ENCODE data around the gene ARFIP2. TPM values are rescaled to one million over a fixed set of nuclear protein-coding genes. Genes with fewer than 3 reads are reported as not detected.

ARFIP2 gene
- total RNA-seq, 6 donors from 2014 or later, result 41.7 to 80.7 (median 54.6) TPM

DNA sequence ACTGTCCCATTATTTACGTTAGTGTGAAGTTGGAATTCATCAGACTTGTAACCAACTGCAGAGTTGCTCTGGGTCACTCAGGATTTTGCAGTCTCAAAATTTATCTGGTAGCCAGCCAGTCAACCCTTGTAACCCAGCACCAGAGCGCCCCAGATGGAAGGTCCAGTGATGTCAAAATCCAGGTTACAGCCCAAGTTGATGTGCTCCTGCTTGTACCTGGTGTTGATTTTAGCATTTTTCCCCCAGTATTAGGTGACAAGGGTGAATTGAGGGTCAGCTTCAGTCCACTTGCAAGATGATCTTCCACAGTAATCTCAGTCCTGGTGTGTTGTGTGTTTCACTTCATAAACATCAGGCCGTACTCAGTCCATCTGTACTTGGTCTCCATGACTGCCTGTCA lies 7.7 kb upstream of the ARFIP2 start:
- no peak for ATAC-seq (ENCODE audit: low FRiP score in 2 of 2)
- WGBS, 2 donors, result 93 to 94% methylated on average over 3 of the region's 3 CpGs
- H3K36me3 ChIP-seq, result peaks cover 0 to 68% (median 24%) of the 10 kb centered on the region in 4 donors

DNA sequence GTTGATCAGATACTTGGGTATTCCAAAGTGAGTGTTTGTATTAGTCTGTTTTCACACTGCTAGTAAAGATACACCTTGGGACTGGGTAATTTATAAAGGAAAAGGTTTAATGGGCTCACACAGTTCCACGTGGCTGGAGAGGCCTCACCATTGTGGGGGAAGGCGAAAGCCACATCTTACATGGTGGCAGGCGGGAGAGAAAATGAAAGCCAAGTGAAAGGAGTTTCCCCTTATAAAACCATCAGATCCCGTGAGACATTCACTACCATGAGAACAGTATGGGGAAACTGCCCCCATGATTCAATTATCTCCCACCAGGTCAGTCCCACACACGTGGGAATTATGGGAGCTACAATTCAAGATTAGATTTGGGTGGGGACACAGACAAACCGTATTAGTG lies 7.2 kb upstream of the ARFIP2 start:
- H3K4me1 ChIP-seq, result peaks cover 0 to 6% (median 0%) of the 10 kb centered on the region in 4 donors
- WGBS, 2 donors, result 82 to 94% methylated on average over 6 of the region's 6 CpGs
- TF ChIP-seq POLR2AphosphoS5 (IDR thresholded peaks at IDR 0.05) (no peak), EP300 (IDR thresholded peaks at IDR 0.05) (no peak), POLR2A (IDR thresholded peaks at IDR 0.05) (no peak)
- TF ChIP-seq, protein P1, sequence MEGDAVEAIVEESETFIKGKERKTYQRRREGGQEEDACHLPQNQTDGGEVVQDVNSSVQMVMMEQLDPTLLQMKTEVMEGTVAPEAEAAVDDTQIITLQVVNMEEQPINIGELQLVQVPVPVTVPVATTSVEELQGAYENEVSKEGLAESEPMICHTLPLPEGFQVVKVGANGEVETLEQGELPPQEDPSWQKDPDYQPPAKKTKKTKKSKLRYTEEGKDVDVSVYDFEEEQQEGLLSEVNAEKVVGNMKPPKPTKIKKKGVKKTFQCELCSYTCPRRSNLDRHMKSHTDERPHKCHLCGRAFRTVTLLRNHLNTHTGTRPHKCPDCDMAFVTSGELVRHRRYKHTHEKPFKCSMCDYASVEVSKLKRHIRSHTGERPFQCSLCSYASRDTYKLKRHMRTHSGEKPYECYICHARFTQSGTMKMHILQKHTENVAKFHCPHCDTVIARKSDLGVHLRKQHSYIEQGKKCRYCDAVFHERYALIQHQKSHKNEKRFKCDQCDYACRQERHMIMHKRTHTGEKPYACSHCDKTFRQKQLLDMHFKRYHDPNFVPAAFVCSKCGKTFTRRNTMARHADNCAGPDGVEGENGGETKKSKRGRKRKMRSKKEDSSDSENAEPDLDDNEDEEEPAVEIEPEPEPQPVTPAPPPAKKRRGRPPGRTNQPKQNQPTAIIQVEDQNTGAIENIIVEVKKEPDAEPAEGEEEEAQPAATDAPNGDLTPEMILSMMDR (IDR thresholded peaks at IDR 0.05), result no peak
- H3K36me3 ChIP-seq, result peaks cover 4 to 73% (median 25%) of the 10 kb centered on the region in 4 donors
- H3K27ac ChIP-seq, result no peak overlapping the region
- ATAC-seq (ENCODE audit: low FRiP score in 2 of 2) (no peak), DNase-seq (no peak)
- H3K4me3 ChIP-seq, result no peak overlapping the region
- no peaks in the 10 kb centered on the region for H3K27me3 ChIP-seq
- H3K9me3 ChIP-seq, result no peaks in the 10 kb centered on the region

More for the DNA sequence above, 7.7 kb upstream of the ARFIP2 start:
- no peaks in the 10 kb centered on the region for H3K9me3 ChIP-seq
- H3K27ac ChIP-seq, result no peak overlapping the region
- DNase-seq, result no peak
- no peaks in the 10 kb centered on the region for H3K27me3 ChIP-seq
- H3K4me1 ChIP-seq, result peaks cover 0 to 5% (median 0%) of the 10 kb centered on the region in 4 donors
- H3K4me3 ChIP-seq, result no peak overlapping the region
- TF ChIP-seq POLR2AphosphoS5 (IDR thresholded peaks at IDR 0.05) (no peak), EP300 (IDR thresholded peaks at IDR 0.05) (no peak), POLR2A (IDR thresholded peaks at IDR 0.05) (no peak)
- TF ChIP-seq, protein P1 (IDR thresholded peaks at IDR 0.05), result no peak

DNA sequence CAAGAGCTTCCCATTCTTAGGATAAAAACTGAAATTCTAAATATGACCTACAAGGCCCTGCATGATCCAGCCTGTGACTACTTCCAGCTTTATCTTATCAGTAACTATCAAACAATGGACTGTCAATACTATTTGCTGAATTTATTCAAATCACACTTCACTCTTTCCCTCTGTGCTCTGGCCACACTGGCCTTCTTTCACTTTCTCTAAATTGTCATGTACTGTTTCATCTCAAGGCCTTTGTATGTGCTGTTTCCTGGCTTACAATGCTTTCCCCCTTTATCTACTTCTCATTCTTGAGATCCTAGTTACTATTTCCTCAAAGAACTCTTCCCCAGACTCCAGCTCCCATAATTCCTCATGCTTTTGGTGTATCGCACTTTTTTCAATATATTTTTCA lies 5.8 kb upstream of the ARFIP2 start:
- H3K27ac ChIP-seq, result no peak overlapping the region
- ATAC-seq (ENCODE audit: low FRiP score in 2 of 2), result no peak
- 75 to 91% methylated on average over 1 of the region's 1 CpG for WGBS, 2 donors
- H3K4me1 ChIP-seq, result peaks cover 10 to 20% (median 12%) of the 10 kb centered on the region in 4 donors
- H3K27me3 ChIP-seq, result no peaks in the 10 kb centered on the region
- H3K9me3 ChIP-seq, result no peaks in the 10 kb centered on the region
- H3K4me3 ChIP-seq, result no peak overlapping the region
- peaks cover 5 to 76% (median 20%) of the 10 kb centered on the region in 4 donors for H3K36me3 ChIP-seq
- TF ChIP-seq, protein P1 (IDR thresholded peaks at IDR 0.05), result no peak
- no peak for TF ChIP-seq EP300 (IDR thresholded peaks at IDR 0.05)
- TF ChIP-seq POLR2A (IDR thresholded peaks at IDR 0.05), result no peak
- TF ChIP-seq POLR2AphosphoS5 (IDR thresholded peaks at IDR 0.05), result no peak
- no peak for DNase-seq

DNA sequence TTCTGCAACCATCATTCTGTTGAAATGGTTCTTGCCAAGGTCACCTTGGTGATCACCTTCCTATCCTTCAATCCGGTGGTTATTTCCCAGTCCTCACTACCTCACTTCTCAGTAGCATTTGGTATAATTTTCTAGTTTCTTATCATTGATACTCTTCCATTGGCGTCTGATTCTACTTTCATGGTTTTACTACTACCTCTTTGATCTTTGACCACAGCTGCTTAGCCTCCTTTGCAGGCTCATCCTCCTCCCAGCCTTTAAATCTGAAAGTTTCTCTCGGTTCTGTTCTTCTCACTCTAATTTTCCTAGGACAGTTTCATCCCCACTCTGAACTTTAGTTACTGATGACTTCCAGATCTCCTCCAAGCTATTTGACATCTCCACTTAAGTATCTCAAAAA lies 5.1 kb upstream of the ARFIP2 start:
- H3K36me3 ChIP-seq, result peaks cover 5 to 70% (median 17%) of the 10 kb centered on the region in 4 donors
- peaks cover 12 to 22% (median 14%) of the 10 kb centered on the region in 4 donors for H3K4me1 ChIP-seq
- no peak overlapping the region for H3K27ac ChIP-seq
- no peak for DNase-seq
- 87 to 94% methylated on average over 3 of the region's 3 CpGs for WGBS, 2 donors
- no peaks in the 10 kb centered on the region for H3K9me3 ChIP-seq
- no peak overlapping the region for H3K4me3 ChIP-seq
- no peak for ATAC-seq (ENCODE audit: low FRiP score in 2 of 2)
- no peaks in the 10 kb centered on the region for H3K27me3 ChIP-seq
- TF ChIP-seq POLR2AphosphoS5 (IDR thresholded peaks at IDR 0.05) (no peak), POLR2A (IDR thresholded peaks at IDR 0.05) (no peak), EP300 (IDR thresholded peaks at IDR 0.05) (no peak)
- TF ChIP-seq, protein P1 (IDR thresholded peaks at IDR 0.05), result no peak

DNA sequence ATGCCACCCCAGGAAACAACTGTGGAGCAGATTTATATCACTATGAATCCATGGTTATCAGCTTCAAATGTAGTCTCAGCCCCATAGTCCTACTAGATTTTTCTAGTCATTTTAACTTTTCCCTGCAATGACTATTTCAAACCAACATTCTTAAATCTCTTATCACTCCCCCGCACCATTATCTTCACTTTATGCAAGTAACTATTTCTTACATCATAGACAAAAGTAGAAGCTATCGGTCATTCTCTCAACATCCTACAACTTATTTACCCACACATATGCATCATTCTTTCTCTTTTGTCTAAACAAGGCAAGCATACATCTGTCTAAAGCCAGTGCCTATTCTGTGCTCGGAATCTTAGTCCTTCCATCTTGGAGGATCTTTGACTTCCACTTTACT lies 4.5 kb upstream of the ARFIP2 start:
- ATAC-seq (ENCODE audit: low FRiP score in 2 of 2), result no peak
- TF ChIP-seq EP300 (IDR thresholded peaks at IDR 0.05) (no peak), POLR2A (IDR thresholded peaks at IDR 0.05) (no peak), POLR2AphosphoS5 (IDR thresholded peaks at IDR 0.05) (no peak)
- TF ChIP-seq, protein P1 (IDR thresholded peaks at IDR 0.05), result no peak

More for the DNA sequence above, 4.5 kb upstream of the ARFIP2 start:
- no peak overlapping the region for H3K27ac ChIP-seq
- H3K4me3 ChIP-seq, result no peak overlapping the region
- DNase-seq, result no peak
- H3K27me3 ChIP-seq, result no peaks in the 10 kb centered on the region
- H3K4me1 ChIP-seq, result peaks cover 13 to 24% (median 16%) of the 10 kb centered on the region in 4 donors
- H3K36me3 ChIP-seq, result peaks cover 5 to 70% (median 15%) of the 10 kb centered on the region in 4 donors
- H3K9me3 ChIP-seq, result no peaks in the 10 kb centered on the region
- 83 to 97% methylated on average over 3 of the region's 3 CpGs for WGBS, 2 donors
